Activated CD8-positive, alpha-beta T cell treated with anti-CD3 and anti-CD28 coated beads, Interleukin-2, amount 10 ng/mL, durations not matched to agents 7 days and 5 days (primary cell): ENCODE results near the gene MNS1. TPM values are rescaled to one million over a fixed set of nuclear protein-coding genes. Genes with fewer than 3 reads are reported as not detected.
"Not testable (repeated sequence)": the region's sequence is repeated elsewhere in the genome, so short reads cannot be mapped to it uniquely, and the experiment has no call there.

Experiments used
- ATAC-seq: fragments of 150-1000 bp; cut with Tn5 transposase; one replicate; pipeline ENCODE4 v1.10.0; 2021; ENCODE audit warnings: moderate library complexity
- CTCF ChIA-PET: fragments of 350-600 bp; sonication (Branson Sonifier 250); formaldehyde crosslinking; loops from one replicate; lab custom pipeline; 2021; ENCODE audit warnings: antibody characterized with exemption; lab: Charles Lee
- POLR2A ChIA-PET: fragments of 350-600 bp; sonication (Branson Sonifier 250); formaldehyde crosslinking; loops from one replicate; lab custom pipeline; 2021; ENCODE audit warnings: antibody characterized with exemption; lab: Charles Lee
- DNase-seq: peaks from one replicate; pipeline ENCODE4 v3.0.0-alpha.2; 2020
- H3K27ac Mint-ChIP-seq: one replicate; pipeline ENCODE4 v1.8.0; 2021; ENCODE audit warnings: mild to moderate bottlenecking, mixed read lengths
- H3K27me3 Mint-ChIP-seq: one replicate; pipeline ENCODE4 v1.8.0; 2021; ENCODE audit warnings: low read depth, mixed read lengths
- H3K36me3 Mint-ChIP-seq: one replicate; pipeline ENCODE4 v1.8.0; 2021; ENCODE audit warnings: low read depth, mixed read lengths
- H3K4me1 Mint-ChIP-seq: one replicate; pipeline ENCODE4 v1.8.0; 2021; ENCODE audit warnings: low read depth, mixed read lengths
- H3K4me3 Mint-ChIP-seq: one replicate; pipeline ENCODE4 v1.8.0; 2021; ENCODE audit warnings: mild to moderate bottlenecking, mixed read lengths
- H3K9me3 Mint-ChIP-seq: one replicate; pipeline ENCODE4 v1.8.0; 2022; ENCODE audit warnings: mixed read lengths; ENCODE audit not compliant: insufficient read depth
- total RNA-seq, 2 experiments: library from RNA; stranded (reverse); gene quantifications; one replicate each; pipeline ENCODE4 v1.2.3, GENCODE V29; 2021

MNS1 gene, protein sequence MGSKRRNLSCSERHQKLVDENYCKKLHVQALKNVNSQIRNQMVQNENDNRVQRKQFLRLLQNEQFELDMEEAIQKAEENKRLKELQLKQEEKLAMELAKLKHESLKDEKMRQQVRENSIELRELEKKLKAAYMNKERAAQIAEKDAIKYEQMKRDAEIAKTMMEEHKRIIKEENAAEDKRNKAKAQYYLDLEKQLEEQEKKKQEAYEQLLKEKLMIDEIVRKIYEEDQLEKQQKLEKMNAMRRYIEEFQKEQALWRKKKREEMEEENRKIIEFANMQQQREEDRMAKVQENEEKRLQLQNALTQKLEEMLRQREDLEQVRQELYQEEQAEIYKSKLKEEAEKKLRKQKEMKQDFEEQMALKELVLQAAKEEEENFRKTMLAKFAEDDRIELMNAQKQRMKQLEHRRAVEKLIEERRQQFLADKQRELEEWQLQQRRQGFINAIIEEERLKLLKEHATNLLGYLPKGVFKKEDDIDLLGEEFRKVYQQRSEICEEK
- total RNA-seq = under 1 TPM; 0.23 to 0.47 TPM

DNA sequence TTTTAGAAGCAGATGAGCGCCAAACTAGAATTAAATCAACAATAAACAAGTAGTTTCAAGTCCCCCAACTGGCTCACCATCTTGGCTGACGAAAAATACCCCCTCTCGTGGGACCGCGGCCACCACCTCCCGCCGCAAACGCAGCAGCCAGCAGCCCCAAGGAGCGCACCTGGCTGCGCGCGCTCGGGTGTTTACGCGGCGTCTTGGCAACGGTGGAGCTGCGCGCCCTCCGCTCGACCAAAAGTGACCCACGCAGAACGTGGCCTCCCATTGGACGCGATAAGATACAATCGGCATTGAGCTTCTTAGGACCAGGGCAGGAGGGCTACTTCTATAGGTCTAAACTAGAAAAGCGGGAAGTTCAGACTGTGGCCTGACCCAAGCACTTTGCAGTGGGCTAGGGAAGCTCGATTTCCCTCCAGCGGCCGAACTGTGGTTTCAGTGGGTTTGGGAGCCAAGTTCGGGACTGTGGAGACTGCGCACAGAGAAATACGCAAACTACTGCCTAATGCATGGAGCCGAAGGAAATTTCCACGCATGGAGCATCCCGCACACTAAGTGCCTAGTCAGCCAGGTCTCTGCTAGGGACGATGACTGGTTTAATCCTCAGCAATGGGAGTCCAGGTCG, at the start of gene MNS1:
MNS1 (minus strand) TSS at position 245 of the 628 bp plus-strand sequence; CDS start at position 80, 165 bp downstream.
- ATAC-seq (peak; percentile 96), DNase-seq (peak; percentile 90)
- Mint-ChIP-seq H3K36me3 (no peaks in the 10 kb centered on the region), H3K4me3 (peak within 1 kb of the TSS; percentile 92), H3K27ac (peak within 1 kb of the TSS; percentile 56), H3K4me1 (peaks cover 30% of the 10 kb centered on the region), H3K9me3 (no peaks in the 10 kb centered on the region), H3K27me3 (peaks cover 10% of the 10 kb centered on the region)
- POLR2A ChIA-PET = interaction anchor here (1.1 to 1.4 kb wide), 2 partner anchors 221 to 453 kb away, joined by 3 read pairs; partner anchors contain the start of gene TCF12
- CTCF ChIA-PET = interaction anchor here (0.6 to 1.4 kb wide), 4 partner anchors 25 to 453 kb away, joined by 3 to 4 read pairs (median 3); no protein-coding TSS in a partner anchor

DNA sequence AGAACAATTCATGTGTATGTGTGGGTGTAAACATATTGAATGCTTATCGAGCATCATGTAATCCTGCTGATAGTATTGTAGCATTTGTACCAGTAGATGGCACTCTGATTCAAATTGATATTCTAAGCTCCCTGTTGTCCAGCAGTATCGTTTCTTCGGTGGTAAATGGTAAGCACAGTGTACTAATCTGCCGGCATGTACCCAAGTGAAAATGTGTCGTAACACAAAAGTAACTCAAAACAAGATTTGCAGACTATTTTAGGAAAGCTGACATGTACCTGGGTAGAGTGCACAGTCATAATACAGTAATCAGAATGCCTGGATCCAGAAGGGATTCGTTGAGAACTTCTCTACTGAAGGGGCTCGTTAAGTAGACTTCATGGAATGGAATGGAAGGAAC, 31.7 kb upstream of the MNS1 start:
- POLR2A ChIA-PET = no interaction called here
- peaks cover 15% of the 10 kb centered on the region for H3K27me3 Mint-ChIP-seq
- H3K9me3 Mint-ChIP-seq = no peaks in the 10 kb centered on the region

GRCh38 chr15:56495533-56495932, 30.6 kb upstream of the MNS1 start:
- H3K27ac Mint-ChIP-seq = no peak overlapping the region
- no peak for DNase-seq
- CTCF ChIA-PET = interaction anchor here (1.0 to 2.9 kb wide), 4 partner anchors 18 to 811 kb away, joined by 3 to 21 read pairs (median 10); no protein-coding TSS in a partner anchor
- no peaks in the 10 kb centered on the region for H3K36me3 Mint-ChIP-seq
- H3K9me3 Mint-ChIP-seq = no peaks in the 10 kb centered on the region
- H3K4me3 Mint-ChIP-seq = no peak overlapping the region
- POLR2A ChIA-PET = no interaction called here
- H3K4me1 Mint-ChIP-seq = peaks cover 14% of the 10 kb centered on the region
- peaks cover 10% of the 10 kb centered on the region for H3K27me3 Mint-ChIP-seq
- no peak for ATAC-seq

More for the DNA sequence above, 31.7 kb upstream of the MNS1 start:
- no peaks in the 10 kb centered on the region for H3K36me3 Mint-ChIP-seq
- H3K27ac Mint-ChIP-seq = no peak overlapping the region
- peaks cover 14% of the 10 kb centered on the region for H3K4me1 Mint-ChIP-seq
- ATAC-seq (peak; percentile 79), DNase-seq (peak; percentile 23)
- no peak overlapping the region for H3K4me3 Mint-ChIP-seq
- CTCF ChIA-PET = interaction anchor here (0.9 to 1.5 kb wide), 7 partner anchors 178 to 810 kb away, joined by 3 to 17 read pairs (median 4); no protein-coding TSS in a partner anchor

GRCh38 chr15:56495053-56495452, 30.1 kb upstream of the MNS1 start:
- Mint-ChIP-seq H3K9me3 (no peaks in the 10 kb centered on the region), H3K4me1 (peaks cover 14% of the 10 kb centered on the region), H3K4me3 (no peak overlapping the region), H3K27ac (no peak overlapping the region), H3K36me3 (no peaks in the 10 kb centered on the region), H3K27me3 (peaks cover 10% of the 10 kb centered on the region)
- ChIA-PET POLR2A (no interaction called here), CTCF (interaction anchor here (1.0 to 2.9 kb wide), 3 partner anchors 17 to 811 kb away, joined by 3 to 21 read pairs (median 3); no protein-coding TSS in a partner anchor)
- ATAC-seq = no peak
- DNase-seq = no peak

DNA sequence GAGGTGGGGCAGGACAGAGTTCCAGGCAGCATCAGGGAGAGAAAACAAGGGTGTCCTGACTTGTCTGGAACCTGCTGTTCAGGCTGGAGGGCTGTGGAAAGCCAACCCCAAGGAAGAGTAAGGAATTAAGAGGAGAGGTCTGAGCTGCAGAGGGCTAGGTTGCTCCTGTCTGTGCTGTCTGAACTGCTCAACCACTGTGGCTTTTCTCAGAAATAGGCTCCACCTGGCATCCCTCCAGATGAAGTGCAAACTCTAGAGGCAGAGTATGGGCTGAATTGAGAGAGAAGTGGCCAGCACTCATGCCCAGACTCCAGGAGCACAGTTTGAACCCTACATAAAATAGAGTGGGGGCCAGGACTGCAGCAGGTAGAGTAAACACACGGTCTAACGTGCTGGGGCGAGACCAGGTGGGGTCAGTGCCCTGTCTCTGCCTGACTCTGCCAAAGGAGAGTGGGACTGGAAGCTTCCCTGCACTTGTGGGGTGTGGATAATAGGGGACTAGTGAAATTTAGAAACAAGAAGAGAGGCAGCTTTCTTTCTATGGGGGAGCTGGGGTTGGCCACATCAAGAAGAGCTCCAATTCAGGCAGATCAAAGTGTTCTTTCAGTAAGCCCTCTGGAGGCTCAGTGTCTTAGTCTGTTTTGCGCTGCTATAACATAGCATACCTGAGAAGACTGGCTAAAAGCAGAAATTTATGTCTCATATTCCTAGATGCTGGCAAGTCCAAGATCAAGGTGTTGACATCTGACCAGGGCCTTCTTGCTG, 28.0 kb upstream of the MNS1 start:
- ATAC-seq = peak; percentile 56
- H3K36me3 Mint-ChIP-seq = no peaks in the 10 kb centered on the region
- peak; percentile 50 for DNase-seq
- H3K4me1 Mint-ChIP-seq = peaks cover 14% of the 10 kb centered on the region
- no peak overlapping the region for H3K27ac Mint-ChIP-seq
- ChIA-PET POLR2A (no interaction called here), CTCF (interaction anchor here (0.7 to 3.2 kb wide), 6 partner anchors 330 to 814 kb away, joined by 3 to 23 read pairs (median 4); no protein-coding TSS in a partner anchor)
- no peaks in the 10 kb centered on the region for H3K9me3 Mint-ChIP-seq
- H3K4me3 Mint-ChIP-seq = no peak overlapping the region
- peaks cover 5% of the 10 kb centered on the region for H3K27me3 Mint-ChIP-seq

GRCh38 chr15:56492236-56492635, 27.3 kb upstream of the MNS1 start:
- DNase-seq = no peak
- no peaks in the 10 kb centered on the region for H3K9me3 Mint-ChIP-seq
- H3K27me3 Mint-ChIP-seq = peaks cover 10% of the 10 kb centered on the region
- H3K4me1 Mint-ChIP-seq = peaks cover 14% of the 10 kb centered on the region
- no peak overlapping the region for H3K27ac Mint-ChIP-seq
- no peak for ATAC-seq
- H3K36me3 Mint-ChIP-seq = no peaks in the 10 kb centered on the region
- CTCF ChIA-PET = interaction anchor here (0.7 to 3.2 kb wide), 7 partner anchors 117 to 814 kb away, joined by 3 to 23 read pairs (median 4); no protein-coding TSS in a partner anchor
- POLR2A ChIA-PET = no interaction called here
- no peak overlapping the region for H3K4me3 Mint-ChIP-seq

- DNase-seq = peak; percentile 72
- peaks cover 10% of the 10 kb centered on the region for H3K27me3 Mint-ChIP-seq
- no peak overlapping the region for H3K4me3 Mint-ChIP-seq
- H3K4me1 Mint-ChIP-seq = peaks cover 9% of the 10 kb centered on the region
- no peak overlapping the region for H3K27ac Mint-ChIP-seq
- ChIA-PET POLR2A (no interaction called here), CTCF (interaction anchor here (0.6 to 3.2 kb wide), 35 partner anchors 8 to 1043 kb away, joined by 3 to 23 read pairs (median 3); partner anchors contain the start of genes MNS1 and TCF12)
- H3K9me3 Mint-ChIP-seq = no peaks in the 10 kb centered on the region
- ATAC-seq = peak; percentile 63
- no peaks in the 10 kb centered on the region for H3K36me3 Mint-ChIP-seq
Measured at GRCh38 chr15:56491110-56491722, 26.3 kb upstream of the MNS1 start.

- POLR2A ChIA-PET = no interaction called here
- no peaks in the 10 kb centered on the region for H3K36me3 Mint-ChIP-seq
- H3K27me3 Mint-ChIP-seq = peaks cover 10% of the 10 kb centered on the region
- no peak overlapping the region for H3K4me3 Mint-ChIP-seq
- peaks cover 9% of the 10 kb centered on the region for H3K4me1 Mint-ChIP-seq
- no peak for DNase-seq
- no peak for ATAC-seq
- CTCF ChIA-PET = interaction anchor here (0.6 to 3.2 kb wide), 28 partner anchors 8 to 1044 kb away, joined by 3 to 23 read pairs (median 4); partner anchors contain the start of gene TCF12
- H3K9me3 Mint-ChIP-seq = no peaks in the 10 kb centered on the region
- H3K27ac Mint-ChIP-seq = no peak overlapping the region
Measured at GRCh38 chr15:56490461-56490860, 25.5 kb upstream of the MNS1 start.

- H3K4me3 Mint-ChIP-seq, DNase-seq, CTCF ChIA-PET, H3K27ac Mint-ChIP-seq, H3K4me1 Mint-ChIP-seq, POLR2A ChIA-PET, H3K9me3 Mint-ChIP-seq, H3K27me3 Mint-ChIP-seq, H3K36me3 Mint-ChIP-seq, ATAC-seq: not testable (repeated sequence)
Measured at GRCh38 chr15:56486206-56486605, 21.3 kb upstream of the MNS1 start.

DNA sequence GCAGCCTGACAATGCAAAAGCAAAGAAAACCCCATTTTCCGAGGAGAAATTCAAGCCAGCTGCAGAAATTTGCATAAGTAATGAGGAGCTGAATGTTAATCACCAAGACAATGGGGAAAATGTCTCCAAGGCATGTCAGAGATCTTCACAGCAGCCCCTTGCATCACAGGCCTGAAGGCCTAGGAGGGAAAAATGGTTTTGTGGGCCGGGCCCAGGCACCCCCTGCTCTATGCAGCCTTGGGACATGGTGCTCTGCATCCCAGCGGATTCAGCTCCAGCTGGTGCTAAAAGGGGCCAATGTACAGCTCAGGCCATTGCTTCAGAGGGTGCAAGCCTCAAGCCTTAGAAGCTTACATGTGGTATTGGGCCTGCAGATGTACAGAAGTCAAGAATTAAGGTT, 20.5 kb upstream of the MNS1 start:
- H3K36me3 Mint-ChIP-seq, H3K4me3 Mint-ChIP-seq, H3K27ac Mint-ChIP-seq, DNase-seq, POLR2A ChIA-PET, H3K4me1 Mint-ChIP-seq, ATAC-seq, H3K27me3 Mint-ChIP-seq, CTCF ChIA-PET, H3K9me3 Mint-ChIP-seq: not testable (repeated sequence)

GRCh38 chr15:56484287-56484686, 19.4 kb upstream of the MNS1 start:
- POLR2A ChIA-PET = no interaction called here
- no peak for ATAC-seq
- CTCF ChIA-PET = no interaction called here
- H3K36me3 Mint-ChIP-seq = no peaks in the 10 kb centered on the region
- no peak overlapping the region for H3K4me3 Mint-ChIP-seq
- H3K9me3 Mint-ChIP-seq = no peaks in the 10 kb centered on the region
- no peak overlapping the region for H3K27ac Mint-ChIP-seq
- H3K27me3 Mint-ChIP-seq = peaks cover 10% of the 10 kb centered on the region
- H3K4me1 Mint-ChIP-seq = no peaks in the 10 kb centered on the region
- DNase-seq = no peak
